NCI-H69 (cell line): ENCODE data around the gene NRAS.

ENCODE experiments used
- DNase-seq: peaks from one replicate; lab custom pipeline; 2025; lab: John Stamatoyannopoulos, UW

The NRAS gene

DNA sequence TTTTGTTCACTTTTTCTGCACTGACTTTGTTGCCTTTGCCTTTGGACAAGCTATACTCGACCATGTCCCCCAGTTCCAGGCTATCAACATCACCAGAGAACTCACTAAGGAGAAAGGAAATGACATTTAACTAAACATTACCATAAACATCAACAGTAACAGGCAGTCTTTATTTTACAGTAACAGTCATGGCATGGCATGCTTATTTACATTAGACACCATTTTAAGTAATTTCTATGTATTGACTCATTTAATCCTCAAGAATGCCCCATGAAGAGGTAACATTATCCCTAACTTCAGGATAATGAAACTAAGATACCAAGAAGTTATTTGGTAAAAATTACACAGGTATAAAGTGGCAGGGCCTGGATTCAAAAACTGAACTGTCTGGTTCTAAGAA, 8.7 kb upstream of the NRAS start:
- no peak for DNase-seq

GRCh38 chr1:114723915-114724314, 7.3 kb upstream of the NRAS start:
- DNase-seq: no peak

- DNase-seq: no peak
These were observed 6.9 kb upstream of the NRAS start for GRCh38 chr1:114723457-114723856.

GRCh38 chr1:114720492-114720891, 3.9 kb upstream of the NRAS start:
- no peak for DNase-seq

DNA sequence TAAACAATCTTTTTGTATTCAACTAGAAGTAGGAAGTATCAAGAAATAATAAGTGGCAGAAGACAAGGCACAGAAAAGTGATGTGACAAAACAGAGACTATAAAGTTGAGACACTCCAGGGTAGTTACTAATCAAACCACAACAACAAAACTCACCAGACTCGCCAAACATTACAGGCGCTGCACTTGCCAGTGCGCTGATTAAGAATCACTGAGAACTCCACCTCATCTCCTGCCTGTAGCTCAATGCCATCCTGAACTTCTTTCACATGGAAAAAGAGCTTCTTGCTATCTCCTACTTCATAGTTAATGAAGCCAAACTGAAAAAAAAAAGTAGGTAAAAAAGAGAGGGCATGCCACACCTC, 2.8 kb upstream of the NRAS start:
- no peak for DNase-seq

DNA sequence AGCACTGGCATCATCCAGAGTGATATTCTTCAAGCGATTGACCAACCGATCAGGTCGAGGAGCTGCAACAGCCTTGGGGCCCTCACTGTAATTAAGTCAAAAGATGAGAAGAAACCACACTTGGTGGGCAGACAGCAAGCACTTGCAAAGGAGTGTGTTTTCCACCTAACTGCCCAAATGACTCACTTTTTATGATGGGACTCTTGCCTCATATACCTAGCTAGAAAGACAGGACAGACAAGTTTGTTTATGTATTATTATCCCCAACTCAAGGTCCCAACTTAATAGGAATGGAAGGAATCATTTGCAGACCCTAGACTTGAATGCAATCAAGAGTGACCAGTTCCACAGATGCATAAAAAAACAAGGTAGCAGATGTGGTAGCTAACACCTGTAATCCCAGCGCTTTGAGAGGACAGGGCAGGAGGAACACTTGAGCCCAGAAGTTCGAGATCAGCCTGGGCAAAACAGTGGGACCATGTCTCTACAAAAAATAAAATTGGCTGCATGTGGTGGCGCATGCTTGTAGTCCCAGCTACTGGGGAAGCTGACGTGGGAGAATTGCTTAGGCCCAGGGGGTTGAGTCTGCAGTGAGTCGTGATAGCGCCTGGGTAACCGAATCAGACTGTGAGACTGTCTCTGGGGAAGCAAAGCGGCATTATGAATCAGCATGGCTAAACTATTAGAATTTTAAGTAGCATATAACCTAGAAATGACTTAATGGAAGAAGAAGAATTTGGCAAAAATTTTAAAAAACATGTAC, 2.3 kb upstream of the NRAS start:
- no peak for DNase-seq

- DNase-seq: peak; percentile 19
These were observed 643 bp downstream of the NRAS start for GRCh38 chr1:114715952-114716303.

GRCh38 chr1:114712977-114713376, 3.6 kb downstream of the NRAS start:
- DNase-seq: no peak

- no peak for DNase-seq
These were observed 6.2 kb downstream of the NRAS start for GRCh38 chr1:114710360-114710759.

GRCh38 chr1:114707604-114708003, 9.0 kb downstream of the NRAS start:
- DNase-seq: no peak

GRCh38 chr1:114703242-114703641, 13.3 kb downstream of the NRAS start:
- DNase-seq: no peak

DNA sequence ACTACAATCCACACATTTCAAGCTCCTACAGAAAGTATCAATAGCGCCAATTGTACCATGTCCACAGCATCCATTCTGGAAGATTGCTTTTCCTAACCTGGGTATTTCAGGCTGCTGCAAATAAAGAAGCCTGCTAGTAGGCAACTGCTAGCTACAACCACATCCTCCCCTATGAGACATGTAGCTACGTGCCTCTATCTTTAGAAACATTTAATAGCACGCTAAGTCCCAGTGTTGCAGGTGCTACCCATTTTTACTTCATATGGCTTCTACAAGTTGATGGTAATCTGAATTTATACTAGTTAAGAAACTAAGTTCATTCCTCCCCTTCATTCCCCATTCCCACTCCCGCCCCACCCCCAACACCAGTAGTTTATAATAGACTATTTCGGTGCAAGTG, 13.8 kb downstream of the NRAS start:
- DNase-seq: no peak

GRCh38 chr1:114701931-114702330, 14.6 kb downstream of the NRAS start:
- DNase-seq: no peak

DNA sequence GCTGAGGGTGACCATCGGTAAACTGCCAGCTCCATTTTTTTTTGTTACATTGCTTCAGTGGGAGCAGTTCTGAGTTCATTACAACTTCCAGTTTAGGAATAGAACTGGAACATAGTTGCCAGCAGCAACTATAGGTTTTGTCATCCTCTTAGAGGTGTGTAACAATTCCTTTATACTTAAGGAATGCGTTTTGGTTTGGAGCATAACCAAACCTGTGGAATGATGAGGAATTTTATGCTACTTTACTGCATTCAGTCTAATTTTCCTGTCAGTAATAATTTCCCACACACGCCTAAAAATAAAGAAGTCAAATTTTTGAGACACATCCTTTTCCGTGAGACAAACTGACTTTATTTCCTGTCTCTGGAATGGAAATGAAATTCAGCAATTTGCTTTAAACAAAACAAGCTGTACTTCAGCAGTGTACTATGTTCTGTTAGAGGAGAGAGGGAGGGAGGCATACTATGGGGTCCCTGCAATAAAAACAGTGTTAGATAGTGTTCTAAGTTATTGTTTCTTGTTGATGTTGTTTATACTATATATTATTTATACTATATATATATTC, 16.5 kb downstream of the NRAS start:
- no peak for DNase-seq

- DNase-seq: no peak
These were observed 19.8 kb downstream of the NRAS start for GRCh38 chr1:114696810-114697209.

DNA sequence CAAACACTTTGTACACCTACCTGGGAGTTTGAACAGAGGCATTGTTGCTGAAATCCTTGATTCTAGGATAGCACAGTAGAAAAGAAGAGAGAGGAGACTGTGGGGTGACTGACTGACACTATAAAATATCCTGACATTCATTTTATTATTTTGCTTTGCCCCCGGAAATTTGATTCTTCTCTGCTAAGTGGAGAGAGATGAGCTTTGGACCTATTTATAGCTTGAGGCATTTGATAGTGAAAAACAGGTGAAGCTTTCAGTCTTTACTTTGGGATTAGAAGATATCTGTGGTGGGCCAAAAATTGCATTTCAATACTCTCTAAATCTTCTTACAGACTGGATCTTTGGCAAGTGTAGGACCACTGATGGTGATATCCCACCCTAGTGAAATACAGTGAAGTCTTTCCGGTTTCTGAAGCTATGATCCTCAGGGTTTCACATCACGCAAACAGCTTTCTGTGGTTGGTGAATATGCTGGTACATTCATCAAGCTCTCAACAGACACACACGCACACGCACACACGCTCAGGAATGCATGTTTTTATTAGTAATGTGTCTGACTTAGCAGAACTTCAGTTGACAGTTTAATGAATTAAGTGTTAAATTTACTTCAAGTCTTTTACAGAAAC, 21.0 kb downstream of the NRAS start, which contains the start of gene AMPD1:
TSS of gene AMPD1 (minus strand) at position 117 of the 629 bp plus-strand sequence. CDS start at position 42, 75 bp downstream.
- no peak for DNase-seq

- DNase-seq: no peak
These were observed 21.8 kb downstream of the NRAS start for GRCh38 chr1:114694540-114695310.

DNA sequence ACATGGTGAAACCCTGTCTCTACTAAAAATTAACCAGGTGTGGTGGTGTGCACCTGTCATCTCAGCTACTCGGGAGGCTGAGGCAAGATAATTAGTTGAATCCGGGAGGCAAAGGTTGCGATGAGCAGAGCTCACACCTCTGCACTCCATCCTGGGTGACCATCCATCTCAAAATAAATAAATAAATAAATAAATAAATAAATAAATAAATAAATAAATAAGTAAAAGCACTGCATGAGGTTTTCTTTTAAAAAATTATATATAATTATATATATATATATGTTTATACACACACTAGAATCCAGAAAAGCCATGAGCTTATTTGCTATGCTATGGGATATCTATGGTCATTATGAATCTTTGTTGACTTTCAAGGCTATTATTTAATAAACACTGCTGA, 23.6 kb downstream of the NRAS start:
- DNase-seq: no peak

GRCh38 chr1:114691061-114691460, 25.5 kb downstream of the NRAS start:
- DNase-seq: no peak

GRCh38 chr1:114690148-114690547, 26.4 kb downstream of the NRAS start:
- no peak for DNase-seq

GRCh38 chr1:114688526-114688925, 28.0 kb downstream of the NRAS start:
- DNase-seq: no peak

- DNase-seq: no peak
These were observed 30.7 kb downstream of the NRAS start for GRCh38 chr1:114685851-114686250.

- DNase-seq: no peak
These were observed 38.9 kb downstream of the NRAS start for GRCh38 chr1:114677691-114678090.
